Prostate gland (tissue), 2 donors: ENCODE data around the gene WNT5B. TPM values are rescaled to one million over a fixed set of nuclear protein-coding genes. Genes with fewer than 3 reads are reported as not detected.

Experiments
- DNase-seq: peaks from one replicate; pipeline ENCODE4 v3.0.0-alpha.2; 2019; ENCODE audit warnings: low spot score
- H3K27ac ChIP-seq, 2 donors: fragments of 200-600 bp; sonication (generic); 2 replicates each; pipeline ENCODE4 v1.5.1; 2017 to 2019
- H3K27me3 ChIP-seq: fragments of 200-600 bp; sonication (generic); replicated peaks from 2 replicates; pipeline ENCODE4 v1.5.1; 2019; ENCODE audit not compliant: insufficient read depth
- H3K36me3 ChIP-seq, 2 donors: fragments of 200-600 bp; sonication (generic); 1 replicate in 1 of 2; 2 replicates in 1 of 2; pipeline versions ENCODE4 v1.5.1 to v1.8.1; 2017 to 2019
- H3K4me1 ChIP-seq: fragments of 200-600 bp; sonication (generic); replicated peaks from 2 replicates; pipeline ENCODE4 v1.5.1; 2019
- H3K4me3 ChIP-seq, 2 donors: fragments of 200-600 bp; sonication (generic); 2 replicates each; pipeline ENCODE4 v1.5.1; 2017 to 2019
- H3K9me3 ChIP-seq: fragments of 200-600 bp; sonication (generic); 2 replicates; pipeline ENCODE4 v1.5.1; 2017
- CTCF ChIP-seq, 4 experiments: fragments of 200-600 bp in 2 of 4; fragments of 450-650 bp in 2 of 4; sonication (generic) in 2 of 4; IDR thresholded peaks; 1 replicate in 3 of 4; 2 replicates in 1 of 4; pipeline ENCODE4 v1.5.1; 2016 to 2019; ENCODE audit warnings: antibody characterized with exemption in 4 of 4, mild to moderate bottlenecking in 2 of 4, moderate library complexity in 2 of 4
- POLR2A ChIP-seq: fragments of 450-650 bp; IDR thresholded peaks from one replicate; pipeline ENCODE4 v1.6.1; 2016; ENCODE audit warnings: antibody characterized with exemption, mild to moderate bottlenecking
- POLR2AphosphoS5 ChIP-seq: sonication (generic); formaldehyde crosslinking; IDR thresholded peaks from one replicate; pipeline ENCODE4 v1.6.1; 2017; ENCODE audit warnings: antibody characterized with exemption
- WGBS: methylation state at CpG from one replicate; pipeline ENCODE4 v1.1.5; 2018; 5-methylcytosine and 5-hydroxymethylcytosine counted together
- intact Hi-C: fragments of 100-400 bp; cut with DNase I; formaldehyde crosslinking; loops from one replicate; pipeline ENCODE4 v1.14.2; 2022
- total RNA-seq, 2 donors: library from RNA; depleted of rRNA; stranded (reverse); fragments of >200 nt; gene quantifications; one replicate each; pipeline ENCODE4 v1.1.0, GENCODE V29; 2016

Gene WNT5B
- total RNA-seq, 2 donors from 2014 or later = 34.6 to 65.4 TPM

DNA sequence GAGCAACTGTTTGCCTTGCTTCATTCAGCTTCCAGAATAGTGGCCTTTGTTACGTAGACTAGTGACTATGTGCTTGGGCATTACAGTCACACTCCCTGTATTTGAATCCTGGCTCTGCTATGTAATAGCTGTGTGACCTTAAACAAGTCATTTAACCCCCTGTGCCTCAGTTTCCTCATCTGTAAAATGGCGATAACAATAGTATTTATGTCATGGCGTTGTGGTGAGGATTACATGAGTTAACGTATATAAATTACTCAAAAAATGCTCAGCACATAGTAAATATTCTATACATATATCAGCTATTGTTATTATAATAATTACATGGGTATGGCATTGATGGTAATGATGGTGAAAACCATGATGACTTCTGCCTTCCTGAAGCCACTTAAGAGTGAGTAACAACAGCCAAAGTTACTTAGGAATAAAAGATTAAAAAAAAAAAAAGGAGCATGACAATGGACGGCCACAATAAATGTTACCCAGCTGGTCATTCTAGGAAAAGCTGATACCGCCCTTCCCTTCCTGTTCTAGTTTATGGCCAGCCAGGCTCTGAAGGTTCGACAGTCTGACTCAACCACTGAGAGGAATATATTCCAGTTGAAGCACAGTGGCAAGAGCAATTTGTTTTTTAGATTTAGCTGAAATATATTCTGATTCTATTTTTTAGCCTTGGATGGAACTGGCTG lies 51.9 kb downstream of the WNT5B start:
- WGBS = 75% methylated on average over 7 of the region's 7 CpGs
- H3K36me3 ChIP-seq = no peaks in the 10 kb centered on the region
- H3K4me1 ChIP-seq = no peaks in the 10 kb centered on the region
- no peak overlapping the region for H3K4me3 ChIP-seq
- no peaks in the 10 kb centered on the region for H3K9me3 ChIP-seq
- no peak for DNase-seq
- TF ChIP-seq POLR2A = no peak
- TF ChIP-seq POLR2AphosphoS5 = peak; percentile 5
- TF ChIP-seq CTCF (IDR thresholded peaks at IDR 0.05) = no peak
- H3K27ac ChIP-seq = no peak overlapping the region
- intact Hi-C loops = no loop called here
- H3K27me3 ChIP-seq = no peaks in the 10 kb centered on the region

GRCh38 chr12:1681493-1681807 lies 52.4 kb downstream of the WNT5B start:
- no peak overlapping the region for H3K27ac ChIP-seq
- H3K4me3 ChIP-seq = no peak overlapping the region
- no peaks in the 10 kb centered on the region for H3K27me3 ChIP-seq
- no peak for TF ChIP-seq POLR2AphosphoS5
- no peak for TF ChIP-seq POLR2A
- no peak for TF ChIP-seq CTCF (IDR thresholded peaks at IDR 0.05)
- no peaks in the 10 kb centered on the region for H3K4me1 ChIP-seq
- 27% methylated on average over 2 of the region's 2 CpGs for WGBS
- intact Hi-C loops = no loop called here
- H3K36me3 ChIP-seq = no peaks in the 10 kb centered on the region
- H3K9me3 ChIP-seq = no peaks in the 10 kb centered on the region
- no peak for DNase-seq

DNA sequence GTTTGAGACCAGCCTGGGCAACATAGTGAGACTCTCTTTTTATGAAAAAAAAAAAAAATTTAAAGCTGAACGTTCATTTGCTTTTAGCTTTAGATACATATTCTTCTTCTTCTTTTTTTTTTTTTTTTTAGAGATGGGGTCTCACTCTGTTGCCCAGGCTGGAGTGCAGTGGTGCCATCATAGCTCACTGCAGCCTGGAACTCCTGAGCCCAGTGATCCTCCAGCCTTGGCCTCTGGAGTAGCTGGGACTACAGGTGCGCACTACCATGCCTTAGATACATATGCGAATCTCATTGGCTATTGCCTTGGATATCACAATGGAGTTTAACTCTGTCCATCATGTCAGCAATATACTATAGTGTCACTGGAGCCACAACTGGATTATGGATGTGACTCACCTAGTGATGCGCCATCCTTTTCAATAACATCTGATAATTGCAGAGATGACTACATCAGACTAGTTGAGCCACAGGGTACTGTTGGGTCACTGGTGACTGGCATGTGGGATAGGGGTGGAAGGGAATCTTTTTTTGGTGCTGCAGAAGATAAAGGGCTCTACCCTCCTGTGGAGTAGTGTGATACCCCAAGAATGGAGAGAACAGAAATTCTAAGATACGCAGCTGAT lies 59.2 kb downstream of the WNT5B start:
- H3K36me3 ChIP-seq = no peaks in the 10 kb centered on the region
- no peak overlapping the region for H3K27ac ChIP-seq
- H3K4me1 ChIP-seq = no peaks in the 10 kb centered on the region
- no peaks in the 10 kb centered on the region for H3K9me3 ChIP-seq
- DNase-seq = no peak
- WGBS = 97% methylated on average over 5 of the region's 5 CpGs
- TF ChIP-seq POLR2AphosphoS5 = no peak
- no peak for TF ChIP-seq CTCF (IDR thresholded peaks at IDR 0.05)
- no peak for TF ChIP-seq POLR2A
- intact Hi-C loops = no loop called here
- no peak overlapping the region for H3K4me3 ChIP-seq
- H3K27me3 ChIP-seq = no peaks in the 10 kb centered on the region

GRCh38 chr12:1690578-1691122 lies 61.6 kb downstream of the WNT5B start, which contains the start of gene ADIPOR2:
Gene ADIPOR2 (plus strand): TSS chr12:1691070. CDS start chr12:1754344, 63,274 bp downstream.
- no peaks in the 10 kb centered on the region for H3K4me1 ChIP-seq
- H3K27ac ChIP-seq = peak within 1 kb of the TSS; percentile 91 to 95
- 2% methylated on average over 50 of the region's 59 CpGs for WGBS
- no peaks in the 10 kb centered on the region for H3K36me3 ChIP-seq
- intact Hi-C loops = no loop called here
- H3K4me3 ChIP-seq = peak within 1 kb of the TSS; percentile 92 to 95
- TF ChIP-seq CTCF (IDR thresholded peaks at IDR 0.05) (peak in 1 of 4 experiments; percentile 18), POLR2AphosphoS5 (peak; percentile 99), POLR2A (peak; percentile 92)
- H3K9me3 ChIP-seq = no peaks in the 10 kb centered on the region
- DNase-seq = peak; percentile 94
- H3K27me3 ChIP-seq = no peaks in the 10 kb centered on the region
